NCI-H2227 (cell line): Measurements from ENCODE around the gene RAB42.

Experiments used
- DNase-seq: peaks from one replicate; lab custom pipeline; 2025; ENCODE audit not compliant: unreplicated experiment; lab: John Stamatoyannopoulos, UW

Gene RAB42

DNA sequence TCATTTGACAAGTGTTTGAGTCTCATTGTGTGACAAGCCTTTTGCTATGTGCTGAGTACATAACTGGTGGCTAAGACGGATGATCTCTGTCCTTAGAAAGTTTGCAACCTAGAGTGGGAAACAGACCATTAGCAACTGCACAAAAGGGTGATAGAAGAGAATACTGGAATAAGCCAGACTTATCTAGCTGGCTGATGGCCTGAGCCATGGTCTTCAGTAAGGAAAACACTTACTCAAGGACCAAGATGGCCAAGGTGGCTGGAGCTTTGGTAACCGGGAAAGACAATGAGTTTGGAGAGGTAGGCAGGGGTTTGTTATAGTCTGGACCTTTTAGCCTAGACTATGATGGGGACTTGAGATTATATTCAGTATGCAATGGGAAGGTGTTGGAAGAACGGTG is 52.4 kb downstream of the RAB42 start:
- DNase-seq = no peak
